Adipocyte (in vitro differentiated cells): ENCODE results near the gene ANKRD45.
"Not testable (repeated sequence)": the region's sequence is repeated elsewhere in the genome, so short reads cannot be mapped to it uniquely, and the experiment has no call there.

Source experiments
- DNase-seq: peaks from one replicate; pipeline ENCODE4 v3.0.0-alpha.2; 2015; ENCODE audit warnings: low read depth
- H3K27me3 ChIP-seq: replicated peaks from 2 replicates; pipeline ENCODE4 v1.7.0; 2013; ENCODE audit warnings: mild to moderate bottlenecking, low read length, moderate library complexity; ENCODE audit not compliant: control insufficient read depth, insufficient read depth
- H3K36me3 ChIP-seq: 2 replicates; pipeline ENCODE4 v1.7.0; 2013; ENCODE audit warnings: low read length, mild to moderate bottlenecking, moderate library complexity; ENCODE audit not compliant: control insufficient read depth, insufficient read depth, severe bottlenecking
- H3K4me1 ChIP-seq: 2 replicates; pipeline ENCODE4 v1.7.0; 2013; ENCODE audit warnings: mild to moderate bottlenecking, low read length, moderate library complexity; ENCODE audit not compliant: control insufficient read depth, insufficient read depth
- H3K4me3 ChIP-seq: 2 replicates; pipeline ENCODE4 v1.7.0; 2013; ENCODE audit warnings: mild to moderate bottlenecking, low read length, moderate library complexity
- H3K9ac ChIP-seq: 2 replicates; pipeline ENCODE4 v1.7.0; 2013; ENCODE audit warnings: mild to moderate bottlenecking, low read length, moderate library complexity
- H3K9me3 ChIP-seq: 2 replicates; pipeline ENCODE4 v1.7.0; 2013; ENCODE audit warnings: mild to moderate bottlenecking, low read length, moderate library complexity; ENCODE audit not compliant: control insufficient read depth

The ANKRD45 gene

DNA sequence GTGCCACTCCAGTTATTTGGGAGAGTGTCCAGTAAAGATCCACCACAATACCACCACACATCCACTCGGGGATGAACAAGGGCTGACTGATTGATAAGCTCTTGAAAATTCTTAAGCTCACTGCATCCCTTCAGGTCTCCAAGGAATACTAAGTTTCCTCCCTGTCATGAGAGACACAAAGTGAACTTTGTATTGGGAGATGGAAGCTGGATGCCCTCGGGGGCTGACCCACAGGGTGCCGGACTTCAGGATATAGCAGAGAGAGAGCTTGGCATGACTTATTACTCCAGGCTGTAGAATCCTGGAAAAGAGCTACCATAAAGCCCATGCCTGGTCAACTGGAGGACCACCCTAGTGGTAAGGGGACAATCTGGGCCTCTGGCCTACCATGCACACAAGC lies 15.5 kb upstream of the ANKRD45 start:
- not testable (repeated sequence) for DNase-seq, H3K4me1 ChIP-seq

DNA sequence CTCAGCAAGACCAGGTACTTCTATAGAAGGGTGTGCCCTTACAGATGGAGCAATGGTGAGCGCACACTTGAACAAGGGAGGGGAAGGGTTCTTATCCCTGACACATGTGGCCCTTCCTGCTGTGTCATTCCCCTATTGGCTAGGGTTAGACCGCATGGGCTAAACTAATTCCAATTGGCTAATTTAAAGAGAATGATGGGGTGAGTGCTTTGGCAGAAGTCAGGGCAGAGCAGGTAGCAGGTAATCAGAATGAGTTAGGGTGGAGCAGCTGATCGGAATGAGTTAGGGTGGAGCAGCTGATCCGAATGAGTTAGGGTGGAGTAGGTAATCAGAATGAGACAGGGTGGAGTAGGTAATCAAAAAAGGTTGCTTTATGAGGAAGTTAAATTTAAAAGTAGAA lies 14.2 kb upstream of the ANKRD45 start:
- H3K9me3 ChIP-seq, DNase-seq, H3K9ac ChIP-seq, H3K4me3 ChIP-seq, H3K4me1 ChIP-seq, H3K27me3 ChIP-seq, H3K36me3 ChIP-seq: not testable (repeated sequence)

More for the DNA sequence above, 15.5 kb upstream of the ANKRD45 start:
- H3K9ac ChIP-seq, H3K4me3 ChIP-seq, H3K36me3 ChIP-seq, H3K27me3 ChIP-seq, H3K9me3 ChIP-seq: not testable (repeated sequence)

- Histone ChIP-seq H3K27me3 (no peaks in the 10 kb centered on the region), H3K4me1 (peaks cover 3% of the 10 kb centered on the region), H3K36me3 (no peaks in the 10 kb centered on the region), H3K9me3 (no peaks in the 10 kb centered on the region), H3K4me3 (no peak overlapping the region), H3K9ac (no peak overlapping the region)
- peak; percentile 43 for DNase-seq
Measured at GRCh38 chr1:173682184-173682583, 12.5 kb upstream of the ANKRD45 start.

DNA sequence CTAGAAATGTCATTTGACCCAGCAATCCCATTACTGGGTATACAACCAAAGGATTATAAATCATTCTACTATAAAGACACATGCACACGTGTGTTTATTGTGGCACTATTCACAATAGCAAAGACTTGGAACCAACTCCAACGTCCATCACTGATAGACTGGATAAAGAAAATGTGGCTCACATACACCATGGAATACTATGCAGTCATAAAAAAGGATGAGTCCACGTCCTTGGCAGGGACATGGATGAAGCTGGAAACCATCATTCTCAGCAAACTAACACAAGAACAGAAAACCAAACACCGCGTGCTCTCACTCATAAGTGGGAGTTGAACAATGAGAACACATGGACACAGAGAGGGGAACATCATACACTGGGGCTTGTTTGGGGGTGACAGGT lies 10.5 kb upstream of the ANKRD45 start:
- not testable (repeated sequence) for H3K9ac ChIP-seq, H3K27me3 ChIP-seq, H3K9me3 ChIP-seq, H3K4me3 ChIP-seq, DNase-seq, H3K36me3 ChIP-seq, H3K4me1 ChIP-seq

DNA sequence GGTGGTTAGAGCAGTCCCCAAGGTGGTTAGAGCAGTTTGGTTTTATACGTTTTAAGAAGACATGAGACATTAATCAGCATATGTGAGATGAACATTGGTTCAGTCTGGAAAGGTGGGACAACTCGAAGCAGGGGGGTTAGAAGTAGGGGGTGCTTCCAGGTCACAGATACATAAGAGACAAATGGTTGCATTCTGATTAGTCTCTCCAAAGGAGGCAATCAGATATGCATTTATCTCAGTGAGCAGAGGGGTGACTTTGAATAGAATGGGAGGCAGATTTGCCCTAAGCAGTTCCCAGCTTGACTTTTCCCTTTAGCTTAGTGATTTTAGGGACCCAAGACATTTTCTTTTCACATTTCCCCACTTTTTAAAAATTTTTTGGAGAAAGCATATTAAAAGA lies 4.8 kb upstream of the ANKRD45 start:
- H3K27me3 ChIP-seq, H3K9ac ChIP-seq, DNase-seq, H3K4me1 ChIP-seq, H3K9me3 ChIP-seq, H3K36me3 ChIP-seq, H3K4me3 ChIP-seq: not testable (repeated sequence)

GRCh38 chr1:173666646-173667045 lies 3.0 kb downstream of the ANKRD45 start:
- H3K27me3 ChIP-seq = peaks cover 6% of the 10 kb centered on the region
- H3K4me1 ChIP-seq = peaks cover 4% of the 10 kb centered on the region
- peak; percentile 1 for DNase-seq
- no peaks in the 10 kb centered on the region for H3K36me3 ChIP-seq
- H3K9ac ChIP-seq = no peak overlapping the region
- no peak overlapping the region for H3K4me3 ChIP-seq
- H3K9me3 ChIP-seq = peaks cover 3% of the 10 kb centered on the region

GRCh38 chr1:173663159-173663558 lies 6.5 kb downstream of the ANKRD45 start:
- no peaks in the 10 kb centered on the region for H3K4me1 ChIP-seq
- DNase-seq = no peak
- no peaks in the 10 kb centered on the region for H3K27me3 ChIP-seq
- H3K9me3 ChIP-seq = no peaks in the 10 kb centered on the region
- H3K36me3 ChIP-seq = no peaks in the 10 kb centered on the region
- H3K4me3 ChIP-seq = no peak overlapping the region
- H3K9ac ChIP-seq = no peak overlapping the region

DNA sequence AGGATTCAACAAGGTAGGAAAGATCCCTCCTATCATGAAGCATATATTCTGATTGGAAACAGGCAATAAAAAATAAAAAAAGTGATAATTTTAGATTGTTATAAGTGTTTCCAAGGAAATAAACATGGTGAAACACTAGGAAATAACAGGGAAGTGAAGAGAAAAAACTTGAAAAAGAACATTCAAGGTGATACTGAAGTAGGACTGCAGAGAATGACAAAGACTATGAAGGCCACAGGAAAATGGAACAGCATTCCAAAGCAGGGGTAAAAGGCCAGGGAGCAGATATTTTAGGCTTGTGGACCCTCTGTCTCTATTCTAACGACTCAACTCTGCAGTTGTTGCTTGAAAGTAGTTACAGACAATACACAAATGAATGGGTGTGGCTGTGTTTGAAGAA lies 7.9 kb downstream of the ANKRD45 start:
- no peaks in the 10 kb centered on the region for H3K4me1 ChIP-seq
- no peak overlapping the region for H3K4me3 ChIP-seq
- no peaks in the 10 kb centered on the region for H3K27me3 ChIP-seq
- H3K36me3 ChIP-seq = no peaks in the 10 kb centered on the region
- no peaks in the 10 kb centered on the region for H3K9me3 ChIP-seq
- DNase-seq = no peak
- H3K9ac ChIP-seq = no peak overlapping the region

DNA sequence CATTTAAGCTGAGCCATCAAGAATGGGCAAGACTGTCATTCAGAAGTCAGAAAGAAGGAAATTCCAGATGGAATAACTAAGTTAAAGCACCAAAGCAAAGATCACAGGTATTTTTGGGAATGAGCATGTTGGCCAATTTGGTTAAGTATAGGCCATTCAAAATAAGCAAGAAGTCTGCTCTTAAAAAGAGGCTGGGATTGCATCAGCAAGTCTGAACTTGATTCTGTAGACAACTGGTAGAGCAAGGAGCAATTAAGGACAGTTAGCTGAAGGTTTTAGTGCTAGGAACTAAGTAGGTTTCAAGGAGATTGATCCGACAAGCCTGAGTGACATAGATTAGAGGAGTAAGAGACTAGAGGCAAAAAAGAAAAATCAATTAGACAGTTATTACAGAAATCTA lies 8.4 kb downstream of the ANKRD45 start:
- H3K9ac ChIP-seq = no peak overlapping the region
- DNase-seq = no peak
- H3K4me3 ChIP-seq = no peak overlapping the region
- H3K9me3 ChIP-seq = no peaks in the 10 kb centered on the region
- no peaks in the 10 kb centered on the region for H3K27me3 ChIP-seq
- H3K36me3 ChIP-seq = no peaks in the 10 kb centered on the region
- no peaks in the 10 kb centered on the region for H3K4me1 ChIP-seq

DNA sequence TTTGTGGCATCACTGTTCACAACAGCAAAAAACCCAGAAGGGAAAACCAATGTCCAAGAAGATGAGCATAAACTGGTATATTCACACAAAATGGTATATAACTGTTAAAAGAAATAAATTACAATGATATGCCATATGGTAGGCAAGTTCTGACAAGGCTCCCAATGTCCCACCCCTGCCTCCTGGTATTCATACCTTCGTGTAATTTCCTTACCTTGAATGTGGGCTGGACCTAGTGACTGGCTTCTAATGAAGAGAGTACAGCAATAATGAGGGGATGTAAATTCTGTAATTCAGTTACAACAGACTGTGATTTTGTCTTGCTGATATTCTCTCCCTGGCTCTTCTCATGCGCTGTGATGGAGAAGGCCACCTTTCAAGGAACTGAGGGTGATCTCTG lies 9.3 kb downstream of the ANKRD45 start:
- Histone ChIP-seq H3K9me3 (peaks cover 5% of the 10 kb centered on the region), H3K27me3 (no peaks in the 10 kb centered on the region), H3K4me3 (no peak overlapping the region), H3K36me3 (no peaks in the 10 kb centered on the region), H3K4me1 (no peaks in the 10 kb centered on the region), H3K9ac (no peak overlapping the region)
- no peak for DNase-seq

DNA sequence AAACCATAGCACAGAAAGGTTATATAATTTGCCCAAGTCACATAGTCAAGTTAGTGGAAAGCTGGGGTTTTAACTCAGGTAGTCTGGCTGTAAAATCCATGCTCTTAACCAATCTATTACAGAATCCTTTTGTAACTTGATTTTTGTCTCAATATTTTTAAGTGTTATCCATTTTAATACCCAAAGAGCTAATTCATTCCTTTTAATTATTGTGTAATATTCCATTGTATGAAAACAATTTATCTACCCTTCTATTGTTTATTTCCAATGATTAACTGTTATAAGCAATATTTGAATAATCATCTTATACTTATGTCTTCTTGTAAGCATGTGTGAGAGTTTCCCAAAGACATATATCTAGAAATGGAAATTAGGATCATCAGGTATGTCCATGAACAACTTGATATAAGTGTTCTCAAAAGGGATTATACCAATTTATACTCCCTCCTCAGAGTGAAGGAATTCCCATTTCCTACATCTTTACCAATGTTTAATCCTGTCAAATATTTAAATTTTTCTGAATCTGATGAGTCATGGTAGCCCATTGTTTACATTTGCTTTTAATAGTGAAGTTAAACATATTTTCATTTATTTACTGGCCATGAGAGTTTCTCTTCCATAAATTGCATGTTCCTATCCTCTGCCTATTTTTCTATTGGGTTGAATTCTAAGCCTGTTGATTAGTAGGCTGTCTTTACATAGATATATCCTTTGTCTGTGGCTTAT lies 20.6 kb downstream of the ANKRD45 start:
- no peak overlapping the region for H3K9ac ChIP-seq
- no peak for DNase-seq
- no peaks in the 10 kb centered on the region for H3K4me1 ChIP-seq
- no peaks in the 10 kb centered on the region for H3K9me3 ChIP-seq
- no peak overlapping the region for H3K4me3 ChIP-seq
- no peaks in the 10 kb centered on the region for H3K36me3 ChIP-seq
- H3K27me3 ChIP-seq = no peaks in the 10 kb centered on the region

DNA sequence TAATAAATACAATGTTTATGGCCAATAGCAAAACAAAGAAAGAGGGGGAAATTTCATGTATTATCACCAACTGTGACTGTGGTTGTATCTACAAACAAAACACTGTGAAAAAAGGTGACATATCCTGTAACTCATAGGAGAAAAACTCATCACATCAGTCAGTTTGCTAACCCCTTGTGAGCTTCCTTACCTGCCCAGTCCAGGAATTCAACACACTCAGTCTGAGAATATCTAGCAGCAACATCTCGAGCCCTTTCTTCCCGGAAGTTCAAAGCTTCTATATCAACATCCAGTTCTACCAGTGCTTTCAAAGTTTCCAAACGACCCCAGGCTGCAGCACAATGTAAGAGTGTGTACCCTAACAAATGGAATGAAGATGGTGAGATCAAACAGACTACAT lies 23.0 kb downstream of the ANKRD45 start:
- Histone ChIP-seq H3K9me3 (peaks cover 6% of the 10 kb centered on the region), H3K4me1 (no peaks in the 10 kb centered on the region), H3K4me3 (no peak overlapping the region), H3K9ac (no peak overlapping the region), H3K27me3 (no peaks in the 10 kb centered on the region), H3K36me3 (no peaks in the 10 kb centered on the region)
- DNase-seq = no peak
